H1 (cell line): ENCODE data around the gene CACNA1D. TPM values are rescaled to one million over a fixed set of nuclear protein-coding genes. Genes with fewer than 3 reads are reported as not detected.

Experiments used
- CTCF ChIA-PET: fragments of 300-600 bp; sonication (Branson Sonifier 250); formaldehyde crosslinking; loops from one replicate; lab custom pipeline; 2021; ENCODE audit not compliant: partially characterized antibody; lab: Charles Lee
- POLR2A ChIA-PET: fragments of 300-600 bp; sonication (Branson Sonifier 250); formaldehyde crosslinking; loops from one replicate; lab custom pipeline; 2021; ENCODE audit warnings: inconsistent platforms; ENCODE audit not compliant: partially characterized antibody; lab: Charles Lee
- DNase-seq, 2 experiments: peaks; one replicate each; pipeline versions ENCODE4 v3.0.0 to v3.0.0-alpha.2; 2010 to 2022; ENCODE audit warnings: low spot score in 2 of 2, low read depth in 1 of 2, mixed read lengths in 1 of 2
- FAIRE-seq: peaks from 2 replicates; lab custom pipeline; 2011; peaks lifted over from hg19 to GRCh38; lab: Jason Lieb, UNC
- H2AFZ ChIP-seq: 2 replicates; pipeline ENCODE4 v1.8.1; 2012; ENCODE audit warnings: low read length, inconsistent platforms
- H2AK5ac ChIP-seq: 2 replicates; pipeline ENCODE4 v1.6.1; 2013; ENCODE audit warnings: low read depth, low read length
- H2BK120ac ChIP-seq: replicated peaks from 2 replicates; pipeline ENCODE3; 2013; ENCODE audit warnings: low read depth, low read length, inconsistent platforms
- H2BK12ac ChIP-seq: 2 replicates; pipeline ENCODE4 v1.6.1; 2013; ENCODE audit warnings: low read depth, low read length
- H2BK15ac ChIP-seq: 2 replicates; pipeline ENCODE4 v1.6.1; 2013; ENCODE audit warnings: low read length
- H2BK20ac ChIP-seq: 2 replicates; pipeline ENCODE4 v1.6.1; 2013; ENCODE audit warnings: low read length
- H2BK5ac ChIP-seq: 2 replicates; pipeline ENCODE4 v1.6.1; 2013; ENCODE audit warnings: low read depth, low read length
- H3K14ac ChIP-seq: 2 replicates; pipeline ENCODE4 v1.6.1; 2013; ENCODE audit warnings: inconsistent platforms; ENCODE audit not compliant: insufficient read length
- H3K18ac ChIP-seq: 2 replicates; pipeline ENCODE4 v1.6.1; 2013; ENCODE audit warnings: low read length; ENCODE audit errors: extremely low read depth
- H3K23ac ChIP-seq: 2 replicates; pipeline ENCODE4 v1.6.1; 2013; ENCODE audit warnings: inconsistent platforms; ENCODE audit not compliant: insufficient read length
- H3K23me2 ChIP-seq: 2 replicates; pipeline ENCODE4 v1.6.1; 2013; ENCODE audit warnings: low read depth, low read length
- H3K27ac ChIP-seq: 2 replicates; pipeline ENCODE4 v1.6.1; 2011; ENCODE audit warnings: low read depth, low read length, inconsistent platforms
- H3K27me3 ChIP-seq, 4 experiments: replicated peaks in 1 of 4; 1 replicate in 1 of 4; 2 replicates in 3 of 4; pipeline versions ENCODE4 v1.6.1 to v1.8.1; 2011 to 2013; ENCODE audit warnings: low read length in 3 of 4, mild to moderate bottlenecking in 3 of 4, inconsistent platforms in 2 of 4, mixed read lengths in 2 of 4, moderate library complexity in 1 of 4; ENCODE audit not compliant: control insufficient read depth in 3 of 4, insufficient read depth in 3 of 4; ENCODE audit errors: extremely low read depth in 1 of 4
- H3K36me3 ChIP-seq, 4 experiments: 2 replicates each; pipeline versions ENCODE4 v1.6.1 to v1.8.1; 2011 to 2013; ENCODE audit warnings: mild to moderate bottlenecking in 4 of 4, low read length in 3 of 4, moderate library complexity in 2 of 4, control low read depth in 1 of 4, inconsistent platforms in 1 of 4; ENCODE audit not compliant: insufficient read depth in 4 of 4, control insufficient read depth in 2 of 4
- H3K4ac ChIP-seq: replicated peaks from 2 replicates; pipeline ENCODE3; 2013; ENCODE audit warnings: low read length, low read depth, mixed read lengths, inconsistent platforms; ENCODE audit not compliant: insufficient read length
- H3K4me1 ChIP-seq, 4 experiments: replicated peaks in 1 of 4; 1 replicate in 1 of 4; 2 replicates in 3 of 4; pipeline versions ENCODE4 v1.6.1 to v1.8.1; 2011 to 2013; ENCODE audit warnings: low read length in 3 of 4, inconsistent platforms in 2 of 4, mixed read lengths in 1 of 4; ENCODE audit not compliant: insufficient read depth in 4 of 4, control insufficient read depth in 3 of 4
- H3K4me2 ChIP-seq, 2 experiments: 2 replicates each; pipeline versions ENCODE4 v1.6.1 to v1.8.1; 2011 to 2013; ENCODE audit warnings: low read depth in 2 of 2, low read length in 2 of 2, control low read depth in 1 of 2, inconsistent platforms in 1 of 2, mild to moderate bottlenecking in 1 of 2; ENCODE audit not compliant: insufficient read depth in 1 of 2
- H3K4me3 ChIP-seq, 4 experiments: fragments of 200-600, 300-600 bp in 1 of 4; sonication (generic), shearing (Covaris generic), sonication (Bioruptor Twin) in 1 of 4; 2 replicates each; pipeline versions ENCODE4 v1.5.1 to v1.8.1; 2011 to 2016; ENCODE audit warnings: low read length in 4 of 4, low read depth in 3 of 4, control low read depth in 2 of 4, inconsistent platforms in 2 of 4, mild to moderate bottlenecking in 2 of 4, mixed read lengths in 1 of 4, moderate library complexity in 1 of 4; ENCODE audit not compliant: insufficient read depth in 2 of 4; ENCODE audit errors: extremely low read depth in 1 of 4
- H3K56ac ChIP-seq: replicated peaks from 2 replicates; pipeline ENCODE3; 2013; ENCODE audit warnings: low read depth, mild to moderate bottlenecking, mixed read lengths, low read length, inconsistent platforms; ENCODE audit not compliant: insufficient read length
- H3K79me1 ChIP-seq: 2 replicates; pipeline ENCODE4 v1.6.1; 2013; ENCODE audit warnings: low read depth, low read length, control low read depth
- H3K79me2 ChIP-seq, 2 experiments: 2 replicates each; pipeline versions ENCODE4 v1.6.1 to v1.8.1; 2012 to 2013; ENCODE audit warnings: low read length in 2 of 2, mild to moderate bottlenecking in 2 of 2, inconsistent platforms in 1 of 2; ENCODE audit not compliant: insufficient read depth in 2 of 2, control insufficient read depth in 1 of 2
- H3K9ac ChIP-seq, 4 experiments: replicated peaks in 1 of 4; 1 replicate in 1 of 4; 2 replicates in 3 of 4; pipeline versions ENCODE4 v1.6.1 to v1.8.1; 2011 to 2013; ENCODE audit warnings: low read depth in 3 of 4, low read length in 3 of 4, control low read depth in 2 of 4, mild to moderate bottlenecking in 2 of 4, moderate library complexity in 2 of 4, inconsistent platforms in 1 of 4; ENCODE audit errors: extremely low read depth in 1 of 4
- H3K9me3 ChIP-seq, 2 experiments: 2 replicates each; pipeline versions ENCODE4 v1.6.1 to v1.8.1; 2012 to 2013; ENCODE audit warnings: mild to moderate bottlenecking in 2 of 2, moderate library complexity in 2 of 2, control low read depth in 1 of 2, inconsistent platforms in 1 of 2, low read depth in 1 of 2, low read length in 1 of 2, mixed read lengths in 1 of 2; ENCODE audit not compliant: insufficient read depth in 2 of 2
- H4K20me1 ChIP-seq, 2 experiments: replicated peaks in 1 of 2; 2 replicates each; pipeline versions ENCODE3 to v1.8.1; 2011 to 2013; ENCODE audit warnings: inconsistent platforms in 2 of 2, low read length in 2 of 2, mild to moderate bottlenecking in 1 of 2; ENCODE audit not compliant: insufficient read depth in 2 of 2, control insufficient read depth in 1 of 2
- H4K5ac ChIP-seq: 2 replicates; pipeline ENCODE4 v1.6.1; 2013; ENCODE audit warnings: low read length, low read depth, mixed read lengths, inconsistent platforms; ENCODE audit not compliant: insufficient read length
- H4K8ac ChIP-seq: 2 replicates; pipeline ENCODE4 v1.8.0; 2013; ENCODE audit warnings: mild to moderate bottlenecking, moderate library complexity, low read length, inconsistent platforms; ENCODE audit not compliant: insufficient read depth; ENCODE audit errors: extremely low read depth
- H4K91ac ChIP-seq: replicated peaks from 2 replicates; pipeline ENCODE3; 2013; ENCODE audit warnings: low read length, mixed read lengths, inconsistent platforms; ENCODE audit not compliant: insufficient read length
- ASH2L ChIP-seq: fragments of 200-600, 300-600 bp; sonication (generic); IDR thresholded peaks from one replicate; pipeline ENCODE4 v1.7.1; 2017; ENCODE audit warnings: low read length
- CHD1 ChIP-seq: IDR thresholded peaks from 2 replicates; pipeline ENCODE4 v1.6.1; 2012; ENCODE audit warnings: low read depth, low read length, improper control_type of control experiment
- EGR1 ChIP-seq: IDR thresholded peaks from 2 replicates; pipeline ENCODE4 v1.6.1; 2011; ENCODE audit warnings: low read depth, low read length, borderline replicate concordance
- GABPA ChIP-seq: IDR thresholded peaks from 2 replicates; pipeline ENCODE4 v1.6.1; 2011; ENCODE audit warnings: mild to moderate bottlenecking, low read length, moderate library complexity, borderline replicate concordance; ENCODE audit not compliant: insufficient read depth
- NRF1 ChIP-seq: IDR thresholded peaks from 2 replicates; pipeline ENCODE4 v1.6.1; 2011; ENCODE audit warnings: mild to moderate bottlenecking, low read depth, low read length, improper control_type of control experiment
- PHF8 ChIP-seq: fragments of 200-600 bp; sonication (generic); conservative IDR thresholded peaks from 2 replicates; pipeline ENCODE4 v1.7.1; 2012; ENCODE audit warnings: low read depth, mild to moderate bottlenecking, inconsistent platforms, low read length, moderate library complexity
- POU5F1 ChIP-seq: IDR thresholded peaks from 2 replicates; pipeline ENCODE4 v1.6.1; 2011; ENCODE audit warnings: low read depth, mild to moderate bottlenecking, low read length, moderate library complexity
- TBP ChIP-seq: IDR thresholded peaks from 2 replicates; pipeline ENCODE4 v1.6.1; 2011; ENCODE audit warnings: low read depth, low read length, improper control_type of control experiment
- WGBS, 2 experiments: shearing (Covaris generic) in 1 of 2; methylation state at CpG; one replicate each; pipeline versions ENCODE4 v1.1.6 to v1.1.7; 2013 to 2015; ENCODE audit warnings: low lambda C conversion rate in 2 of 2, mixed read lengths in 2 of 2, inconsistent platforms in 1 of 2, low coverage in 1 of 2, missing lambda C conversion rate in 1 of 2; ENCODE audit not compliant: insufficient replicate concordance in 2 of 2, insufficient coverage in 1 of 2, insufficient read length in 1 of 2; ENCODE audit errors: extremely low coverage in 1 of 2, missing lambda C conversion rate in 1 of 2; 5-methylcytosine and 5-hydroxymethylcytosine counted together
- polyA plus RNA-seq, 7 experiments: library from polyadenylated mRNA; depleted of rRNA in 3 of 7; stranded (reverse) in 5 of 7; unstranded in 2 of 7; fragments of >200 nt in 5 of 7; fragments of 200-250 nt in 2 of 7; gene quantifications; 1 replicate in 5 of 7; 2 replicates in 1 of 7; 4 replicates in 1 of 7; pipeline versions ENCODE4 v1.2.1 to v1.2.3, GENCODE V29; 2011 to 2013; ENCODE audit warnings: missing spikeins in 2 of 7, mixed read lengths in 2 of 7
- total RNA-seq: library from RNA; stranded (reverse); fragmentation: NEBNext Ultra II Directional; extraction: Animal tissue kit (Norgen Biotek cat#: 25700); gene quantifications from 2 replicates; pipeline ENCODE4 v1.2.1, GENCODE V29; 2021
- TF ChIP-seq, protein P1 (sequence below), 3 experiments: IDR thresholded peaks; 1 replicate in 2 of 3; 2 replicates in 1 of 3; pipeline versions ENCODE4 v1.5.1 to v1.6.1; 2011; ENCODE audit warnings: low read length in 3 of 3, mild to moderate bottlenecking in 3 of 3, inconsistent platforms in 2 of 3, low read depth in 1 of 3, moderate library complexity in 1 of 3; ENCODE audit not compliant: insufficient read depth in 1 of 3; ENCODE audit errors: control extremely low read depth in 1 of 3

Gene CACNA1D
- total and polyA plus RNA-seq, 2 of the 8 experiments (the other 6 are each of a cell fraction or from before 2014, with no cell fraction given), result 2.0 to 2.9 TPM

DNA sequence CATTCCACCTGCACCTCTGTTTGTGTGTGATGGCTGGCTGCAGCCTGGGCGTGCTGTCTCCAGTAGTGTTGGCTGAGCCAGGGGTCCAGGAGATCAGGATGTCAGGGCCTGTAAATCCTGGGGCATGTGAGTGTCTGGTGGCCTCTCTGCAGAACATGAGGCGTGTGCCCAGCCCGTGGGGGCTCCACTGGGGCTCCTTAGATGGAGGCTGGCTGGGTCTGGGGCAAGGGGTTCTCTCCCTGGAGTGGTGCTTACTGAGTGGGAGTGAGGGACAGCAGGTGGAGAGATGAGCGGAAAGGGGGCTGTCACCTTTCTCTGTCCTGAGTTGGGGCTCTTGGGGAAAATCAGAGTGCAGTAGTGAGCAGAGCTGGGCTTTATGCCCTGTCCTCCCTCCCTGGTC, 199.6 kb downstream of the CACNA1D start:
- Histone ChIP-seq H2AK5ac (no peak overlapping the region), H3K9me3 (no peaks in the 10 kb centered on the region), H3K27me3 (no peaks in the 10 kb centered on the region), H2BK15ac (no peak overlapping the region), H2BK12ac (no peak overlapping the region), H3K4me3 (no peak overlapping the region), H3K23ac (no peak overlapping the region), H3K4ac (no peak overlapping the region), H4K91ac (no peak overlapping the region), H3K79me1 (no peaks in the 10 kb centered on the region), H4K8ac (no peak overlapping the region), H3K79me2 (no peaks in the 10 kb centered on the region), H3K23me2 (no peaks in the 10 kb centered on the region), H3K36me3 (no peaks in the 10 kb centered on the region), H2BK20ac (no peak overlapping the region), H2BK120ac (no peak overlapping the region), H3K18ac (no peak overlapping the region), H4K5ac (no peak overlapping the region), H3K27ac (no peak overlapping the region), H2AFZ (no peak overlapping the region), H2BK5ac (no peak overlapping the region), H3K4me2 (no peak overlapping the region), H4K20me1 (no peaks in the 10 kb centered on the region), H3K14ac (peak overlapping the region; percentile 42), H3K9ac (no peak overlapping the region), H3K56ac (no peak overlapping the region), H3K4me1 (peaks cover 0 to 3% (median 0%) of the 10 kb centered on the region in 4 experiments; a peak in 1 of 7 replicates)
- WGBS, 2 experiments, result 91% methylated on average over 4 of the region's 4 CpGs; no CpG with 5 or more reads in 1 of the 2 experiments
- POLR2A ChIA-PET, result no interaction called here
- no peak for TF ChIP-seq NRF1
- TF ChIP-seq GABPA, result no peak
- no peak for TF ChIP-seq POU5F1
- TF ChIP-seq CHD1, result no peak
- TF ChIP-seq TBP, result no peak
- TF ChIP-seq EGR1, result no peak
- no peak for TF ChIP-seq ASH2L
- no peak for TF ChIP-seq PHF8
- TF ChIP-seq, protein P1, sequence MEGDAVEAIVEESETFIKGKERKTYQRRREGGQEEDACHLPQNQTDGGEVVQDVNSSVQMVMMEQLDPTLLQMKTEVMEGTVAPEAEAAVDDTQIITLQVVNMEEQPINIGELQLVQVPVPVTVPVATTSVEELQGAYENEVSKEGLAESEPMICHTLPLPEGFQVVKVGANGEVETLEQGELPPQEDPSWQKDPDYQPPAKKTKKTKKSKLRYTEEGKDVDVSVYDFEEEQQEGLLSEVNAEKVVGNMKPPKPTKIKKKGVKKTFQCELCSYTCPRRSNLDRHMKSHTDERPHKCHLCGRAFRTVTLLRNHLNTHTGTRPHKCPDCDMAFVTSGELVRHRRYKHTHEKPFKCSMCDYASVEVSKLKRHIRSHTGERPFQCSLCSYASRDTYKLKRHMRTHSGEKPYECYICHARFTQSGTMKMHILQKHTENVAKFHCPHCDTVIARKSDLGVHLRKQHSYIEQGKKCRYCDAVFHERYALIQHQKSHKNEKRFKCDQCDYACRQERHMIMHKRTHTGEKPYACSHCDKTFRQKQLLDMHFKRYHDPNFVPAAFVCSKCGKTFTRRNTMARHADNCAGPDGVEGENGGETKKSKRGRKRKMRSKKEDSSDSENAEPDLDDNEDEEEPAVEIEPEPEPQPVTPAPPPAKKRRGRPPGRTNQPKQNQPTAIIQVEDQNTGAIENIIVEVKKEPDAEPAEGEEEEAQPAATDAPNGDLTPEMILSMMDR (IDR thresholded peaks at IDR 0.05; ENCODE audit: control extremely low read depth in 1 of 3, insufficient read depth in 1 of 3, low read depth in 1 of 3, low read length in 3 of 3), result no peak
- peak in 1 of 2 experiments; percentile 43 for DNase-seq
- no peak for FAIRE-seq
- CTCF ChIA-PET, result no interaction called here
